Measurements from ENCODE around the gene YES1.

Gene YES1

DNA sequence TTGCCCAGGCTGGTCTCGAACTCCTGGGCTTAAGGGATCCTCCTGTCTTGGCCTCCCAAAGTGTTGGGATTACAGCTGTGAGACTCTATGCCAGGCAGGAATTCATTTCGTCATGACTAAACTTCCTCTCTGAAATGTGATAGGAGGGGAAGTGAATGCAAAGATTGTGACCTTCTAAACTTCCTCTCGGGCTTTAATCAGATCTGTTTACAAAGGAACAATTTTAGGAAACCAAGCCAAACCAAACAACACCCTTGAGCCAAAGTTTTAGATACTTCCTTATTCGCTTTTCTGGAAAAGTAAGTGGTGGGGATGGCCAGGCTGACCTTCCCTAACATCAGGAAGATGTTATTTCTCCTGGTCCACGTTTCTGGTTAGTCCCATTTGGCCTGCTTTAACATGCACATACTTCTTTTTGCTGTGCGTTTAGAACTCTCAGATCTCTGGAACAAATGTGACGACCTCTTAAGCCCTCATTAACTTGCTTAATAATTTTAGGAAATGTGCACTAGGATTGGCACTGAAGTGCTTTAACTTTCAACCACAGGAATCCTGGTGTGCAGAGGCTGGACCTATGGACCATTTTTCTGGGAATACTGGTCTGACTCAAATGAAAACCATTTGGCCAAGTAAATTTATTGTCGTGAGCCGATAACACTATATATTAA, 33.2 kb upstream of the YES1 start:
- H3K27ac Mint-ChIP-seq = peak overlapping the region in 1 of 3 experiments; percentile 37
- H3K4me3 Mint-ChIP-seq = no peak overlapping the region
- H3K36me3 Mint-ChIP-seq (ENCODE audit: low read depth) = no peaks in the 10 kb centered on the region
- peaks cover 5% of the 10 kb centered on the region for H3K4me1 Mint-ChIP-seq
- no peaks in the 10 kb centered on the region for H3K9me3 Mint-ChIP-seq
- TF ChIP-seq, protein P1, sequence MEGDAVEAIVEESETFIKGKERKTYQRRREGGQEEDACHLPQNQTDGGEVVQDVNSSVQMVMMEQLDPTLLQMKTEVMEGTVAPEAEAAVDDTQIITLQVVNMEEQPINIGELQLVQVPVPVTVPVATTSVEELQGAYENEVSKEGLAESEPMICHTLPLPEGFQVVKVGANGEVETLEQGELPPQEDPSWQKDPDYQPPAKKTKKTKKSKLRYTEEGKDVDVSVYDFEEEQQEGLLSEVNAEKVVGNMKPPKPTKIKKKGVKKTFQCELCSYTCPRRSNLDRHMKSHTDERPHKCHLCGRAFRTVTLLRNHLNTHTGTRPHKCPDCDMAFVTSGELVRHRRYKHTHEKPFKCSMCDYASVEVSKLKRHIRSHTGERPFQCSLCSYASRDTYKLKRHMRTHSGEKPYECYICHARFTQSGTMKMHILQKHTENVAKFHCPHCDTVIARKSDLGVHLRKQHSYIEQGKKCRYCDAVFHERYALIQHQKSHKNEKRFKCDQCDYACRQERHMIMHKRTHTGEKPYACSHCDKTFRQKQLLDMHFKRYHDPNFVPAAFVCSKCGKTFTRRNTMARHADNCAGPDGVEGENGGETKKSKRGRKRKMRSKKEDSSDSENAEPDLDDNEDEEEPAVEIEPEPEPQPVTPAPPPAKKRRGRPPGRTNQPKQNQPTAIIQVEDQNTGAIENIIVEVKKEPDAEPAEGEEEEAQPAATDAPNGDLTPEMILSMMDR (IDR thresholded peaks at IDR 0.05; ENCODE audit: unreplicated experiment in 3 of 3) = no peak
- H3K27me3 Mint-ChIP-seq (ENCODE audit: low read depth) = peaks cover 9% of the 10 kb centered on the region

DNA sequence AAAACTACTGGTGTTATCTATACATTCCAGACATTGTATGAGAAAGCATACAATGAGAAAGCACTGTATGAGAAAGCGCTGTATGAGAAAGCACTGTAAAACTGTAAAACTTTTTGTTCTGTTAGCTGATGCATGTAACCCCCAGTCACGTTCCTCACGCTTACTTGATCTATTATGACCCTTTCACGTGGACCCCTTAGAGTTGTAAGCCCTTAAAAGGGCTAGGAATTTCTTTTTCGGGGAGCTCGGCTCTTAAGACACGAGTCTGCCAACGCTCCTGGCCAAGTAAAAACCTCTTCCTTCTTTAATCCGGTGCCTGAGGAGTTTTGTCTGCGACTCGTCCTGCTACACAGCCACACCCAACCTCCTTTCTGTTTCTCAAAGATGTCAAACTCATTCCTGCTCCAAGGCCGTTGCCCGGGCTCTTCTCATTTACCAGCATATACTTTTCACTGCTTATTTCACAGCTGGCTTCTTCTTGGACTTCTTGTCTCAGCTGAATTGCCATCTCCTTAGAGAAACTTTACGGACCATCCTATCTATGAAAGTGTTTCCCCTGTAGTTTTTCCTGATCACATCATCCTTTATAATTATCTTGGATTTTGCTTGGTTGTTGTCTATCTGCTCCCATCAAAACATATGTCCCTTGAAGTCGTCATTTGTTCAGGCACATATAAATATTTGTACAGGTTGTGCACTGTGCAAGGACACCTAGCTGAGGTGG, 29.8 kb upstream of the YES1 start:
- peaks cover 15% of the 10 kb centered on the region for H3K4me1 Mint-ChIP-seq
- no peak overlapping the region for H3K4me3 Mint-ChIP-seq
- TF ChIP-seq, protein P1 (IDR thresholded peaks at IDR 0.05; ENCODE audit: unreplicated experiment in 3 of 3) = no peak
- no peaks in the 10 kb centered on the region for H3K36me3 Mint-ChIP-seq (ENCODE audit: low read depth)
- no peaks in the 10 kb centered on the region for H3K9me3 Mint-ChIP-seq
- H3K27ac Mint-ChIP-seq = no peak overlapping the region
- H3K27me3 Mint-ChIP-seq (ENCODE audit: low read depth) = peaks cover 21% of the 10 kb centered on the region

DNA sequence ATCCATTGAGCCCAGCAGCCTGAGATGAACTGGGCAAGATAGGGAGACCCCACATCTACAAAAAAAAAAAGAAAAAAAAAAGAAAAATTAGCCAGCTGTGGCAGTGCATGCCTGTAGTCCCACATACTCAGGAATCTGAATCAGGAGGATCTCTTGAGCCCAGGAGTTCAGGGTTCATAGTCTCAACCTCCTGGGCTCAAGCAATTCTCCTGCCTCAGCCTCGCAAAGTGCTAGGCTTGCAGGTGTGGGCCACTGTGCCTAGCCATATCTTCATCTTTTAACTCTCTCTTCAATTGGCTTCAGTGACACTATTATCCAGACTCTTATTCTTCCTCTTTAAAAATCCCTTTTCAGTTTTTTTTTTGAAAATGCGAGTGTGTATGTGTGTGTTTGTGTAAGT, 28.5 kb upstream of the YES1 start:
- Mint-ChIP-seq H3K27ac (no peak overlapping the region), H3K9me3 (no peaks in the 10 kb centered on the region), H3K4me3 (no peak overlapping the region), H3K27me3 (ENCODE audit: low read depth) (peaks cover 21% of the 10 kb centered on the region), H3K36me3 (ENCODE audit: low read depth) (no peaks in the 10 kb centered on the region), H3K4me1 (peaks cover 14% of the 10 kb centered on the region)
- TF ChIP-seq, protein P1 (IDR thresholded peaks at IDR 0.05; ENCODE audit: unreplicated experiment in 3 of 3) = no peak

DNA sequence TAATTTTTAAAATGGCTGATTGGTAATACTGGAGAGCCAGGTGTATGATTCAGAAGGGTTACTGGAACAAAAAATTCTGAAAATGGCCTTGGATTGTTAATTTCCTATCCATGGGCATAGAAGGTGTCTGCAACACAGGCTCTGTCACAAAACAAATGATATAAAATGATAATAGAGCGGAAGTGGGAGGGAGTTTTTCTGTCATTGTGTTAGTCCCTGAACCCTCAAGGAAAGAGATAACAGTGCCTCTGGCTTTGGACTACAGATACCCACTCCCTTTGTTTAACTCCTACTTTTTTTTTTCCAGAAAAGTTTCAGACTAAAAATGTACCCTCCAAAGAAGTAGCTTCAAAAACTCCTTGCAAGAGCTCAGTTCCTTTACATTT, 28.0 kb upstream of the YES1 start:
- peaks cover 10% of the 10 kb centered on the region for H3K4me1 Mint-ChIP-seq
- no peaks in the 10 kb centered on the region for H3K36me3 Mint-ChIP-seq (ENCODE audit: low read depth)
- peaks cover 21% of the 10 kb centered on the region for H3K27me3 Mint-ChIP-seq (ENCODE audit: low read depth)

DNA sequence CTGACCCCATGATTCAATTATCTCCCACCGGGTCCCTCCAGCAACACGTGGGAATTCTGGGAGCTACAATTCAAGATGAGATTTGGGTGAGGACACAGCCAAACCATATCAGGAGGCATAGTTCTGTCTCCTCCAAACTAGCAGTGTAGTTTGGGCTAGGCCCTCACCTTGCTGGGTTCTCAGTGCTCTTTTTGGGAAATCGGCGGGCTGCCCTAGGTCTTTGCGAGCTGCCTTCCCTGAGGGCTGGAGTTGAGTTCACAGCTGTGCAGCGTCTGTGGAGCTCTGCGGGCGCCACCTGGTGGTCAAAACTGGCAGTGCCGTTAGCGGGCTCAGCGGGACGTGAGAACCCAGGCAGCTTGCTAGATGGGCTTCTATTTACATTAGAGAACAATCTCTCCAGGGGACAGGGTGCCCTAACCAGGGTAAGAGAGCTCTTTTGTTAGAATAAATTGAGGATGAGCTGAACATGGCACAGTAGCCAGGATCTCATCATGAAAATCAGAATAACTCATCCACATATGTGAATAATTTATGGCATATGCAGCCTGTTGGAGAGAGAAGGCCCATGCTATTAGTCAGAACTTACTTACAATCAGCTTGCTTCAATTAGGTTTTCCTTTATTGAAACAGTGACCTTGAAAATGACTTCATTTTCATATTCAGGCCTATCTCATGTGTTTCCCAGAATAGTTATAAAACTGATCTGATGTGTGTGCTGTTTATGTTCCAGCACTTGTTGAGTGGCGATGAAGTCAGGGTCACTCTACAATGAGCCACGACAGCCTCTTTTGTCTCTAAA, 27.4 kb upstream of the YES1 start:
- peak overlapping the region in 1 of 3 experiments; percentile 11 for H3K4me3 Mint-ChIP-seq
- H3K9me3 Mint-ChIP-seq = no peaks in the 10 kb centered on the region
- peaks cover 10% of the 10 kb centered on the region for H3K4me1 Mint-ChIP-seq
- TF ChIP-seq, protein P1 (IDR thresholded peaks at IDR 0.05; ENCODE audit: unreplicated experiment in 3 of 3) = peak; percentile 96 to 99 (median 98)
- peaks cover 21% of the 10 kb centered on the region for H3K27me3 Mint-ChIP-seq (ENCODE audit: low read depth)
- H3K27ac Mint-ChIP-seq = no peak overlapping the region
- no peaks in the 10 kb centered on the region for H3K36me3 Mint-ChIP-seq (ENCODE audit: low read depth)

More for the DNA sequence above, 28.0 kb upstream of the YES1 start:
- Mint-ChIP-seq H3K4me3 (no peak overlapping the region), H3K27ac (no peak overlapping the region), H3K9me3 (no peaks in the 10 kb centered on the region)
- TF ChIP-seq, protein P1 (IDR thresholded peaks at IDR 0.05; ENCODE audit: unreplicated experiment in 3 of 3) = no peak
